Measurements from ENCODE around the gene ICE2.

ICE2 gene

DNA sequence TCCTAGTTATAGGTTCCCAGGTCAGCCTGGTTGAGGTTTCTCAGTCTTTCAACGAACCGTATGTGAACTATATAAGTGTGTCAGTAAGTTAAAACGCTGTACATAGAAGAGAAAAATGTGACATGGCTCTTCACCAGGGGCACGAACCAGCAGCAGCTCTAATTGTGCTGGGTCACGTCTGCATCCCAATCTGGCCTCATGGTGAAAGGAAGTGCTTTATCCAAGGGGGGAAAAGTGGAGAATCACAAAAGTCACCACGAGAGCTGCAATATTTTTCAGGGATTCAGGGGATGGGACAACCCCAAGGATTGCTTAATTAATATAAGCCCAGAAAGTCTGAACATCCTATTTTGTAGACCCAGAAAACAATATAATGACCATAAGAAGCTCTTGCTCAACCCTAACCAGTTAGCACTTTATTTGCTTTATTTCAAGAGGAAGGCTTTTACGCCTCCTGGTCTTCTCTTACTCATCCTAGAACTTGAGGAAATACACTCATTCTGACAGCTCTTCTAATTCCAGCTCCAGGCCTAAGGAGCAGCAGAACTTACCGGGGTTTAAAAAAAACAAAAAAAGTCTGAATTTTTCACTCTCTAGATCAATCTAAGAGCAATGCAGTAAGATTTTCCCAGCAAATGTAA lies 97.7 kb downstream of the ICE2 start:
- DNase-seq: no peak
- no peak overlapping the region for H3K4me3 Mint-ChIP-seq
- no peaks in the 10 kb centered on the region for H3K9me3 Mint-ChIP-seq
- no peak for ATAC-seq
- no peaks in the 10 kb centered on the region for H3K27me3 Mint-ChIP-seq
- no peak overlapping the region for H3K27ac Mint-ChIP-seq
- no peaks in the 10 kb centered on the region for H3K4me1 Mint-ChIP-seq

DNA sequence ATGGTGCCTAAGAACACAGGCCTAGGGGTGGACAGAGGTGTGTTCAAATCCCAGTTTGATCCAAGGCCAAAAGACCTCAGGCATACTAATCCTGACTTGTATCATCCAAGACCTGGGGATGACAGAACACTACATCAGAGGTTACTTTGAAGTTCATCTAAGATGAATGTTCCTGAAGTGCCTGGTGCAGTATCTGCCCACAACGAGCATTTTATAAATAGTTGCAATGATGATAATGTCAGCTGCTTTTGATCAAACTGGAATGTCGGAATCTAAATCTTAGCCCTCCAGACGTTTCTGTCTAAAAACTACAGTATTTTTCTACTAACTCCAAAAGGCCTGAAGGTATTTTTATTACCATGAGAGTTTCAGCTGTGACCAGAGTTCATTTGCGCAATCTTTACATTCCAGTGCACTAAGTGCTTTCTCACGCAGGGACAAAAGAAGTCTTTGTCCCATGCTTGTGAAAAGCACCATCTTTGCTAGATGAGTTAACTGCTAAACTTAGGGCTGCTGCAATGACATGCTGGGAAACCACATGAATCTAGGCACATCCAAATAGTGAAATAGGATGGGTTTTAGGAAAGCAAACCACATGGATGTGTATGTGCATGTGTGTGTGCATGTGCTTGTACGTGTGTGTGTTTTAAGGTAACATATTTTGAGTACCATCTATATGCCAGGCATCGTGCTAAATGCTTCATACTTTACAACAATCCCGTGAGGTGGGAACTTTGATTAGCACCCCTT lies 99.2 kb downstream of the ICE2 start:
- DNase-seq (no peak), ATAC-seq (no peak)
- H3K27me3 Mint-ChIP-seq: no peaks in the 10 kb centered on the region
- no peak overlapping the region for H3K4me3 Mint-ChIP-seq
- no peaks in the 10 kb centered on the region for H3K4me1 Mint-ChIP-seq
- no peak overlapping the region for H3K27ac Mint-ChIP-seq
- no peaks in the 10 kb centered on the region for H3K9me3 Mint-ChIP-seq

DNA sequence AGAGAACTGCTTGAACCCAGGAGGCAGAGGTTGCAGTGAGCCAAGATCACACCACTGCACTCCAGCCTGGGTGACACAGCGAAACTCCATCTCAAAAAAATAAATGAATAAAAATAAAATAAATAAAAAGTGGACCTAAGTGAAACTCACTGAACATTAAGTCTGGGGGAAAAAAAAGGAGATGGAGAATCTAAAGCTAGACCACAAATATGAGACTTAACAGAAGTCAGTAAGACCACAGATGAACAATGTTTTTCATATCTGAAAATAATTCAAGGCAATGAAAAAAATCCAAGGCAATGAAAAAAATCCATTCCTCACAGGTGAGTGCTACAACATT lies 99.8 kb downstream of the ICE2 start:
- ATAC-seq (no peak), DNase-seq (no peak)
- Mint-ChIP-seq H3K27me3 (no peaks in the 10 kb centered on the region), H3K4me3 (no peak overlapping the region), H3K9me3 (no peaks in the 10 kb centered on the region), H3K27ac (no peak overlapping the region), H3K4me1 (no peaks in the 10 kb centered on the region)

DNA sequence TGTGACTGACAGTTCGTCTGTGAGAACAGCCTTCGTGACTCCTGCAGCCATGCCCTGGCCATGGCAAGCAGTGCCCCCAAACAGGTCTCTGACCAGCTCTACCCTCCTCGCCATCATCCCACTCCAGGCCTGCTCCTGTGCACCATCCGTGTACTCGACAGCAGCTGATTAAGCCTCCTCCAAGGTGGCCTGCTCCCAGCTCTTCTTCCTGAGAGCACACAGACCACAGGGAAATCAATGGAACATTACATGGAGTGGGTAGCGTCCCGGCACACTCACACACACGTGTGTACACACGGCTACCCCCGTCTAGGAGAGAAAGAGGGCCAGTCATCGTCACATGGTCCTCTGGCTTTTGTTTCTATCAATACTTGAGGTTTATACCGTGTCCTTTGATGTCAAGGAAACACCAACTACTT lies 102.3 kb downstream of the ICE2 start:
- Mint-ChIP-seq H3K4me3 (no peak overlapping the region), H3K27ac (no peak overlapping the region), H3K9me3 (no peaks in the 10 kb centered on the region), H3K4me1 (peaks cover under 1% of the 10 kb centered on the region), H3K27me3 (no peaks in the 10 kb centered on the region)
- ATAC-seq (no peak), DNase-seq (no peak)

DNA sequence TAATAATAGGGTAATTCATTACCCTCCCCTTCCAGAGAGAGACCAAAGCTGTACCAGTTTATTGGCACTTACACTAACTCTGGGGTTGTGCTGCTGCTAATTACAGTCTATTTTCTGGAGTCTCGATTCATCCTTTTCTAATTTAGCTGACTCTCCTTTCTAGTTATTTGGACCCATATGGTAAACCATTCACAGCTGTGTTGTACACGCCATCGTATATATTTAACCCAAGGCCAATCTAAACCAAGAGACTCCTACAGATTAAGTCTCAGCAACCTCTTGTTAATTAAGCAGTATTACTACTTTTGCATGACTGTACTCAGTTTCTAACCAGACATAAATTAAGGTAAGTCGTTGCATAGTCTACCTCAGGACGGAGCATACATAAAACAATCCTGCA lies 103.6 kb downstream of the ICE2 start:
- no peak overlapping the region for H3K27ac Mint-ChIP-seq
- H3K4me3 Mint-ChIP-seq: no peak overlapping the region
- no peak for ATAC-seq
- no peak for DNase-seq
- H3K9me3 Mint-ChIP-seq: no peaks in the 10 kb centered on the region
- no peaks in the 10 kb centered on the region for H3K27me3 Mint-ChIP-seq
- H3K4me1 Mint-ChIP-seq: peaks cover 15% of the 10 kb centered on the region

DNA sequence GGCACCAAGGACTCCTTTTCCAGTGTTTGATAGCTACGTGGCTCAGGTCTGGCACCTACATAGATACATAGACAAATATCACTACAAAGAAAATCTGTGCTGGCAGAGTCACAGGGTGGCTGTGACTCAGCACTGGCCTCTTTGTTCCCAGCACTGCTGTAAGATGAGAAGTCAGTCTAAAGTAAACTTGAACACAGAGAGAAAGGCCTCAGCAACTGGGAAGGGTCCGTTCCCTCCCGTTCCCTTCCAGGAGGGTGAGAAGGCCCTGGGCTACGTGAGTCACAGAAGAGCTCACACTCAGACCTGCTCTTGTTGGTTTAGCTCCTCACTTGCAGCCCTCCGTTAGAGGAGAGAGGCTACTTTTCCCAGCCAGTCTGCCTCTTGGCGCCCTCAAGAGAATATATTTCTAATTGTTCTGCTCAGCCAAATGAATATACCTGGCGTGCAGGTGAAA lies 104.3 kb downstream of the ICE2 start:
- H3K27ac Mint-ChIP-seq: no peak overlapping the region
- H3K4me3 Mint-ChIP-seq: no peak overlapping the region
- ATAC-seq: no peak

DNA sequence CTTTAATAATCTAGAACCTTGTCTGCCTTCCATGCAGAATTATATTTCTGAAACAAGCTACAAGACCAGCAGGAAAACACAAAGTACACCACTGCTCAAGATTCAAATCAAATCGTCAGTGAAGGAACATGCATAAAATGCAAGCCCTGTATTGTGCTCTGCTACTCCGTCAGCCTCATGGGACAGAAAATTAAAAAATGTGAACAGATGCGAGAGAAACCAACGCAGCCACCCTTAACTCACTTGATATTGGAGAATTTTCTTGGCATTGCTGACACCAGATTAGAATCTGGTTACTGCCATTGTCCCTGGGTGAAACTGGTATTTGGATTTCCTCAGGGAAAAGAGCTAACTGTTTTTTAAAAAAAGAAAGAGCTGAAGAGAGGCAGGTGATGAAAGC lies 104.7 kb downstream of the ICE2 start:
- no peaks in the 10 kb centered on the region for H3K9me3 Mint-ChIP-seq
- no peak for ATAC-seq
- no peak for DNase-seq
- H3K27me3 Mint-ChIP-seq: no peaks in the 10 kb centered on the region
- peaks cover 15% of the 10 kb centered on the region for H3K4me1 Mint-ChIP-seq
- no peak overlapping the region for H3K27ac Mint-ChIP-seq
- no peak overlapping the region for H3K4me3 Mint-ChIP-seq

More for the DNA sequence above, 104.3 kb downstream of the ICE2 start:
- H3K9me3 Mint-ChIP-seq: no peaks in the 10 kb centered on the region
- no peak for DNase-seq
- H3K27me3 Mint-ChIP-seq: no peaks in the 10 kb centered on the region
- peaks cover 15% of the 10 kb centered on the region for H3K4me1 Mint-ChIP-seq

DNA sequence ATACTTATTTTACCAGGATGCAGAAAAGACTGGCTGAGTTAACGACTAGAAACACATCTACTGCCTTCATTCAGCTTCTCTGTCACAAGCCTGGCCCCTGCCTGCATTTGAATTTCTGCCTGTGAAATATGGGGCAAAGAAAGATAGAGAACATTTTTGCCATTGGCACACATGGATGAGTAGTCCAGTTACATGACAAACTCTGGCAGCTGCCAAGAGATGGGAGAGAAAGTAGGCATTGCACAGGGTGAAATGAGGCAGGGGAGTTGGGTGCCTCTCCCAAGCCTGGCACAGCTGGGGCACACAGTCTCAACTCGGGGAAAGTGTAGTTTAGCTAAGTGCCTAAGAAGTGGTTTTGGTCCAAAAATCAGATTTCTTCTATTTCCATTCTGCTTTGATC lies 105.2 kb downstream of the ICE2 start:
- peaks cover 15% of the 10 kb centered on the region for H3K4me1 Mint-ChIP-seq
- H3K27me3 Mint-ChIP-seq: no peaks in the 10 kb centered on the region

DNA sequence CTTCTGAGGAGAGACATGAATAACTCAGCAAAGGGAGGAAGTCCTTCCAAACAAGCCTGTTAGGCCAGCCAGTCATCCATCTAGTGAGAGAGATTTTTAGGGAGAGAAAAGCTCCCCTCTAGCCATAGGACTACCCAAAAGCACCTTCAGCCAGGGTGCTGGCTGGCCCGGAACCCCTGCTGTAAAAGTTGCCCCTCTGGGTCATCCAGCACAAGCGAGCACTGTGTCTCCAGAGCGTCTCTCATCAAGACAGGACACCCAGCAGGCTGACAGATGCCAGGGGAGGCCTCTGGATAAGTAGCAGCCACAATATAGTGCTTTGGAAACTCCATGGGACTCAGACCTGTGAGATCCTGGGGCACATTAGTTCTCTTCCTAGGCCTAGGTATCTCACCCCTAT lies 105.6 kb downstream of the ICE2 start:
- no peak for ATAC-seq
- DNase-seq: no peak
- Mint-ChIP-seq H3K9me3 (no peaks in the 10 kb centered on the region), H3K27me3 (no peaks in the 10 kb centered on the region), H3K4me1 (peaks cover 15% of the 10 kb centered on the region), H3K4me3 (no peak overlapping the region), H3K27ac (peak overlapping the region in 1 of 2 donors; percentile 36)

More for the DNA sequence above, 105.2 kb downstream of the ICE2 start:
- Mint-ChIP-seq H3K4me3 (no peak overlapping the region), H3K27ac (no peak overlapping the region), H3K9me3 (no peaks in the 10 kb centered on the region)
- no peak for DNase-seq
- no peak for ATAC-seq

DNA sequence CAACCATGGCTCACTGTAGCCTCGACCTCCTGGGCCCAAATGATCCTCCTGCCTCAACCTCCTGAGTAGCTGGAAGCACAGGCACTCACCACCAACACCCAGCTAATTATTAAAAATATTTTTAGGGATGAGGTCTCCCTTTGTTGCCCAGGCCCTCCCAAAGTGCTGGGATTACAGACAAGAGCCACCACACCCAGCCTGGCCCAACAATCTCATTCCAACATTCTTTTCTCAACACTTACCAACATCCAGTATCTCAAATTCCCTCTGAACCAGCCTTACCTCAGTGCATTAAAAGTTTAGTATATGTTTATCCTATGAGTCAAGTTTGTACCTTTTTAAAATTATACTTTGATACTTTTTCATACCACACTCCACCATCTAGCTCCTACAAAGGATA lies 106.2 kb downstream of the ICE2 start:
- DNase-seq (no peak), ATAC-seq (no peak)
- Mint-ChIP-seq H3K4me3 (no peak overlapping the region), H3K9me3 (no peaks in the 10 kb centered on the region), H3K27ac (no peak overlapping the region), H3K27me3 (no peaks in the 10 kb centered on the region), H3K4me1 (peaks cover 15% of the 10 kb centered on the region)

DNA sequence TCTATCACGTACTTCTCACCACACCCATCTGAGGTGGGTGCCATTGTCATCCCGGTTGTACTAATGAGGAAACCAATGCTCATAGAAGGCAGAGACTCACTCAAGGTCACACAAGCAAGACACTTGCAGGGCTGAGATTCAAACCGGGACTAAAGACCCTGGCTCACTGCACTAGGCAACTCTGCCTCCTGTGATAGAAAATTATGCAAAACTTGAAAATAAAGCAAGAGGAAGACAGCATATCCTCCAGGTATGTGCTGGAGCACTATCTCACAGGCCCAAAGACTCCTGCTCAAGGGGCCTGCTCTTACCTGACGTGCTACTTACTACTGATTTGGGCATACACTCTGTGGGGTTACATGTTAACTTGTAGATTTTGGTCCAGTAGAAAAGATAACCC lies 106.7 kb downstream of the ICE2 start:
- ATAC-seq (no peak), DNase-seq (no peak)
- Mint-ChIP-seq H3K4me3 (no peak overlapping the region), H3K27ac (no peak overlapping the region), H3K4me1 (peaks cover 15% of the 10 kb centered on the region), H3K27me3 (no peaks in the 10 kb centered on the region), H3K9me3 (no peaks in the 10 kb centered on the region)

DNA sequence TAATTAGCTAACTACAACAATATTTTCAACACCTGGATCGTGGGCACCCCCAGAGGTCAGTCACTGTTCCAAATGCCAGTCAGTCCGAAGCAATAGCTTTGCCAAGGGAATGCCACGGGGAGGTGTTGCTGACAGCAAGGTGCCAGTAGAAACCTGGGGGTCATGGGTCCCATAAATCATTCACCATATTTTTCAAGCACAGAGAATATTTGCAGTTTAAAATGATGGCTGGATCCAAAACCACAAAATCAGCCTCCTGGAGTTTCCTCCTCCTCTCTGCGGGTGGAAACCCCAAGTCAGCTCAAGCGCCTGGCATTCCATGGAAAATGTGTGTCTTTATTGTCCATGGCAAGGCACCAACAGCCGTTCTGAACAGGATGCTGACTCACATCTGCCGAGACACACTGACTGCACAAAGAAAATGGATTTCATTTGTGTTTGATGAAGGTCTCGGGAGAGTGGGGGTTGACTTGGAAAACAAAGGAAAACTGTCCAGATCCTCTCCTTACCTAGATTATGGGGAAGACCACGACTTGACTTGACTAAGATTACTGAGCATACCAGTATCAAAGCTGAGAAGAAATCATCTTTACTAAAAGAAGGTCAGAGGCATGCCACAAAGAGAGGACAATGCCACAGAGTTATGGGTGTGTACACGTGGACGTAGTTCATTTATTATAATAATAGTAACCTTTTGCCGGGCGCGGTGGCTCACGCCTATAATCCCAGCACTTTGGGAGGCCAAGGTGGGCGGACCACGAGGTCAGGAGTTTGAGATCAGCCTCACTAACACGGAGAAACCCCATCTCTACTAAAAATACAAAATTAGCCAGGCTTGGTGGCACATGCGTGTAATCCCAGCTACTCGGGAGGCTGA lies 107.5 kb downstream of the ICE2 start:
- Mint-ChIP-seq H3K4me3 (no peak overlapping the region), H3K27ac (no peak overlapping the region), H3K9me3 (no peaks in the 10 kb centered on the region), H3K4me1 (peaks cover 15% of the 10 kb centered on the region), H3K27me3 (no peaks in the 10 kb centered on the region)
- DNase-seq (no peak), ATAC-seq (no peak)

DNA sequence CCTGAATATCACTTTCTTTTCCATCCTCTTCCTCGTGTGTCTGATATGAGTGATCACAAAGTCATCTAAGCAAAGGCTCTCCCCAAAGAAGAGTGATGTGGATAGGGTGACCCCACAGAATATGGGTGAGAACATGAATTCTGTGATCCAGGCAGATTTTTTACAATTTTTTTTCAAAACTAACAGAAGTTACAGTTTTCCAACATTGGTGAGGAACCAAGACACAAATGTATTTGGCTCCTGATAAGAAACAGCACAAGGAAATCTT lies 108.1 kb downstream of the ICE2 start:
- Mint-ChIP-seq H3K4me3 (no peak overlapping the region), H3K27me3 (no peaks in the 10 kb centered on the region), H3K27ac (no peak overlapping the region), H3K4me1 (peaks cover 15% of the 10 kb centered on the region), H3K9me3 (no peaks in the 10 kb centered on the region)
- DNase-seq (no peak), ATAC-seq (no peak)

DNA sequence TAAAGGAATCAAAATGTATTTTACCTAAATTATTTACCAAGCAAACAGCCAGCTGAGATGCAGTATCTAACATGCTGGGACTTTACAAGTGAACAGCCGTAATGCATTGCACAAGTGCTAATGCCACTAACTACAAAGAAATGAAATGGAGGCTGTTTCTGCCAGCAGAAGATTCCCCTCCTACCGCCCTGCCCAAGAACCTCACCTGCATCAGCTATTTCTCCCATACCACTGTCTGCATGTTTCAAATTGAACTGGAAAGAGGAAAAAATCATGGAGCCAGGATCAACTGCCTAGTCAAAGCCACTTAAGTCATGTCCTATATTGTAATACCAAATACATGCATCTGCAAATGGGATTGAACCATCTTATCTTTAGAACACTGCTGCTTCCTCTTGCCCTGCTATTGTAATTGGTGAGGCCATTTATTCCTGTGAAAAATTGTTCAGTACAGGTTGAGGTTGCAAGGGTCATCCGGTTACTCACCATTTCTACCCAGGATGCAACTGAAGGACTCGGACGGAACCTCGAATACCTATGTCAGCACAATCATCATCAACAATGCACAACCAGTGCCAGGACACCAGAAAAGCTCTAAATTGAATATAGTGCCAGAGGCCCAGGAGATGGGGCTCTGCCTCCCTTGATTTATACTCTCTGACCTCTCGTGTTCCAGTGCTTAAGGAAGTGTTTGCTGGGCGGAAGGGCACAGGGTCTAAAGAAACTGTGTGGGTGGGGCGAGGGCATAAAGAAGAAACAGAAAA lies 108.7 kb downstream of the ICE2 start:
- ATAC-seq (no peak), DNase-seq (no peak)
- H3K9me3 Mint-ChIP-seq: no peaks in the 10 kb centered on the region
- H3K4me1 Mint-ChIP-seq: peaks cover 15% of the 10 kb centered on the region
- H3K4me3 Mint-ChIP-seq: no peak overlapping the region
- H3K27ac Mint-ChIP-seq: no peak overlapping the region
- no peaks in the 10 kb centered on the region for H3K27me3 Mint-ChIP-seq

DNA sequence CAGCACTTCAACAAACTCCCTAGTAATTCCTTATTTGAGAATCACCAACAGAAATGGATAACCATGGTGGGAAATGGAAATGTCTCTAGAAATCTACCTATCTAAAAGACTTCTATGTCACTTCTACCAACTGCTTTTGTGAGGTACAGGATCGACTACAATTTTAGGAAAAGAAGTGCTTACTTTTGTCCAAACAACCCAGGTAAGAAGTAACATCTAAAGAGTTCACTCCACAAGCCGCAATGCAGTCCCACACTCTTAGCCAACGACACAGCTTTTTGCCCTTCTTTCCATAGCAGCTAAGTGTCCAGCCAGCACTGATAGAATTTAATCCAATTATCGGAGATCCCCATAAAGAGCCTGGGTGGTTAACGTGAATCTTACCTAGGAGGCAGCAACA lies 109.2 kb downstream of the ICE2 start:
- no peak for DNase-seq
- Mint-ChIP-seq H3K27ac (no peak overlapping the region), H3K4me1 (peaks cover 15% of the 10 kb centered on the region), H3K4me3 (no peak overlapping the region), H3K27me3 (no peaks in the 10 kb centered on the region), H3K9me3 (no peaks in the 10 kb centered on the region)
- no peak for ATAC-seq
